ENCODE measurements around the gene PLAU. TPM values are rescaled to one million over a fixed set of nuclear protein-coding genes. Genes with fewer than 3 reads are reported as not detected.

Gene PLAU
- total and polyA plus RNA-seq, 2 experiments from 2014 or later, result 13.3 to 17.5 TPM

GRCh38 chr10:73899423-73899822, 11.5 kb upstream of the PLAU start:
- no peak overlapping the region; the same call in 1 of the 2 replicates for H3K27ac Mint-ChIP-seq
- peaks cover 6% of the 10 kb centered on the region for H3K27me3 Mint-ChIP-seq (ENCODE audit: insufficient read depth, low read depth, poor library complexity)
- no peaks in the 10 kb centered on the region for H3K36me3 Mint-ChIP-seq (ENCODE audit: low read depth)
- H3K9me3 Mint-ChIP-seq, result no peaks in the 10 kb centered on the region
- ATAC-seq, result no peak
- Histone ChIP-seq H3K79me2 (replicated peaks; ENCODE audit: insufficient read depth) (no peaks in the 10 kb centered on the region), H3K4me2 (no peak overlapping the region), H3K4me3 (no peak overlapping the region), H3K27ac (ENCODE audit: low read depth) (no peak overlapping the region), H3K27me3 (ENCODE audit: insufficient read depth) (no peaks in the 10 kb centered on the region), H2AFZ (no peak overlapping the region), H3F3A (replicated peaks; ENCODE audit: low read depth) (no peaks in the 10 kb centered on the region), H3K36me3 (ENCODE audit: insufficient read depth) (no peaks in the 10 kb centered on the region), H3K4me1 (ENCODE audit: insufficient read depth) (no peaks in the 10 kb centered on the region; the same call in 1 of the 2 replicates), H3K9me2 (ENCODE audit: insufficient read depth) (no peaks in the 10 kb centered on the region), H4K20me1 (replicated peaks; ENCODE audit: insufficient read depth) (no peaks in the 10 kb centered on the region)
- peaks cover 4% of the 10 kb centered on the region; the same call in 1 of the 3 replicates for H3K4me1 Mint-ChIP-seq
- H3K4me3 Mint-ChIP-seq, result no peak overlapping the region; the same call in 2 of the 3 replicates
- TF ChIP-seq NANOG (IDR thresholded peaks at IDR 0.05; ENCODE audit: borderline replicate concordance), result no peak
- no peak for TF ChIP-seq POLR2AphosphoS5 (IDR thresholded peaks at IDR 0.05; ENCODE audit: low read depth)
- TF ChIP-seq EZH2phosphoT487 (IDR thresholded peaks at IDR 0.05; ENCODE audit: unreplicated experiment), result no peak
- TF ChIP-seq, protein P1, sequence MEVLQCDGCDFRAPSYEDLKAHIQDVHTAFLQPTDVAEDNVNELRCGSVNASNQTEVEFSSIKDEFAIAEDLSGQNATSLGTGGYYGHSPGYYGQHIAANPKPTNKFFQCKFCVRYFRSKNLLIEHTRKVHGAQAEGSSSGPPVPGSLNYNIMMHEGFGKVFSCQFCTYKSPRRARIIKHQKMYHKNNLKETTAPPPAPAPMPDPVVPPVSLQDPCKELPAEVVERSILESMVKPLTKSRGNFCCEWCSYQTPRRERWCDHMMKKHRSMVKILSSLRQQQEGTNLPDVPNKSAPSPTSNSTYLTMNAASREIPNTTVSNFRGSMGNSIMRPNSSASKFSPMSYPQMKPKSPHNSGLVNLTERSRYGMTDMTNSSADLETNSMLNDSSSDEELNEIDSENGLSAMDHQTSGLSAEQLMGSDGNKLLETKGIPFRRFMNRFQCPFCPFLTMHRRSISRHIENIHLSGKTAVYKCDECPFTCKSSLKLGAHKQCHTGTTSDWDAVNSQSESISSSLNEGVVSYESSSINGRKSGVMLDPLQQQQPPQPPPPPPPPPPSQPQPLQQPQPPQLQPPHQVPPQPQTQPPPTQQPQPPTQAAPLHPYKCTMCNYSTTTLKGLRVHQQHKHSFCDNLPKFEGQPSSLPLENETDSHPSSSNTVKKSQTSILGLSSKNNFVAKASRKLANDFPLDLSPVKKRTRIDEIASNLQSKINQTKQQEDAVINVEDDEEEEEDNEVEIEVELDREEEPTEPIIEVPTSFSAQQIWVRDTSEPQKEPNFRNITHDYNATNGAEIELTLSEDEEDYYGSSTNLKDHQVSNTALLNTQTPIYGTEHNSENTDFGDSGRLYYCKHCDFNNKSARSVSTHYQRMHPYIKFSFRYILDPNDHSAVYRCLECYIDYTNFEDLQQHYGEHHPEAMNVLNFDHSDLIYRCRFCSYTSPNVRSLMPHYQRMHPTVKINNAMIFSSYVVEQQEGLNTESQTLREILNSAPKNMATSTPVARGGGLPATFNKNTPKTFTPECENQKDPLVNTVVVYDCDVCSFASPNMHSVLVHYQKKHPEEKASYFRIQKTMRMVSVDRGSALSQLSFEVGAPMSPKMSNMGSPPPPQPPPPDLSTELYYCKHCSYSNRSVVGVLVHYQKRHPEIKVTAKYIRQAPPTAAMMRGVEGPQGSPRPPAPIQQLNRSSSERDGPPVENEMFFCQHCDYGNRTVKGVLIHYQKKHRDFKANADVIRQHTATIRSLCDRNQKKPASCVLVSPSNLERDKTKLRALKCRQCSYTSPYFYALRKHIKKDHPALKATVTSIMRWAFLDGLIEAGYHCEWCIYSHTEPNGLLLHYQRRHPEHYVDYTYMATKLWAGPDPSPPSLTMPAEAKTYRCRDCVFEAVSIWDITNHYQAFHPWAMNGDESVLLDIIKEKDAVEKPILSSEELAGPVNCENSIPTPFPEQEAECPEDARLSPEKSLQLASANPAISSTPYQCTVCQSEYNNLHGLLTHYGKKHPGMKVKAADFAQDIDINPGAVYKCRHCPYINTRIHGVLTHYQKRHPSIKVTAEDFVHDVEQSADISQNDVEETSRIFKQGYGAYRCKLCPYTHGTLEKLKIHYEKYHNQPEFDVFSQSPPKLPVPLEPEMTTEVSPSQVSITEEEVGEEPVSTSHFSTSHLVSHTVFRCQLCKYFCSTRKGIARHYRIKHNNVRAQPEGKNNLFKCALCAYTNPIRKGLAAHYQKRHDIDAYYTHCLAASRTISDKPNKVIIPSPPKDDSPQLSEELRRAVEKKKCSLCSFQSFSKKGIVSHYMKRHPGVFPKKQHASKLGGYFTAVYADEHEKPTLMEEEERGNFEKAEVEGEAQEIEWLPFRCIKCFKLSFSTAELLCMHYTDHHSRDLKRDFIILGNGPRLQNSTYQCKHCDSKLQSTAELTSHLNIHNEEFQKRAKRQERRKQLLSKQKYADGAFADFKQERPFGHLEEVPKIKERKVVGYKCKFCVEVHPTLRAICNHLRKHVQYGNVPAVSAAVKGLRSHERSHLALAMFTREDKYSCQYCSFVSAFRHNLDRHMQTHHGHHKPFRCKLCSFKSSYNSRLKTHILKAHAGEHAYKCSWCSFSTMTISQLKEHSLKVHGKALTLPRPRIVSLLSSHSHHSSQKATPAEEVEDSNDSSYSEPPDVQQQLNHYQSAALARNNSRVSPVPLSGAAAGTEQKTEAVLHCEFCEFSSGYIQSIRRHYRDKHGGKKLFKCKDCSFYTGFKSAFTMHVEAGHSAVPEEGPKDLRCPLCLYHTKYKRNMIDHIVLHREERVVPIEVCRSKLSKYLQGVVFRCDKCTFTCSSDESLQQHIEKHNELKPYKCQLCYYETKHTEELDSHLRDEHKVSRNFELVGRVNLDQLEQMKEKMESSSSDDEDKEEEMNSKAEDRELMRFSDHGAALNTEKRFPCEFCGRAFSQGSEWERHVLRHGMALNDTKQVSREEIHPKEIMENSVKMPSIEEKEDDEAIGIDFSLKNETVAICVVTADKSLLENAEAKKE (CRISPR knock-in tag; IDR thresholded peaks at IDR 0.05), result no peak
- TF ChIP-seq CREB1 (CRISPR knock-in tag; IDR thresholded peaks at IDR 0.05; ENCODE audit: low read depth), result no peak
- no peak for TF ChIP-seq ZNF331 (CRISPR knock-in tag; IDR thresholded peaks at IDR 0.05; ENCODE audit: low read depth)
- TF ChIP-seq ZNF114 (CRISPR knock-in tag; IDR thresholded peaks at IDR 0.05), result no peak
- TF ChIP-seq JUNB (IDR thresholded peaks at IDR 0.05; ENCODE audit: unreplicated experiment), result no peak
- TF ChIP-seq, protein P2, sequence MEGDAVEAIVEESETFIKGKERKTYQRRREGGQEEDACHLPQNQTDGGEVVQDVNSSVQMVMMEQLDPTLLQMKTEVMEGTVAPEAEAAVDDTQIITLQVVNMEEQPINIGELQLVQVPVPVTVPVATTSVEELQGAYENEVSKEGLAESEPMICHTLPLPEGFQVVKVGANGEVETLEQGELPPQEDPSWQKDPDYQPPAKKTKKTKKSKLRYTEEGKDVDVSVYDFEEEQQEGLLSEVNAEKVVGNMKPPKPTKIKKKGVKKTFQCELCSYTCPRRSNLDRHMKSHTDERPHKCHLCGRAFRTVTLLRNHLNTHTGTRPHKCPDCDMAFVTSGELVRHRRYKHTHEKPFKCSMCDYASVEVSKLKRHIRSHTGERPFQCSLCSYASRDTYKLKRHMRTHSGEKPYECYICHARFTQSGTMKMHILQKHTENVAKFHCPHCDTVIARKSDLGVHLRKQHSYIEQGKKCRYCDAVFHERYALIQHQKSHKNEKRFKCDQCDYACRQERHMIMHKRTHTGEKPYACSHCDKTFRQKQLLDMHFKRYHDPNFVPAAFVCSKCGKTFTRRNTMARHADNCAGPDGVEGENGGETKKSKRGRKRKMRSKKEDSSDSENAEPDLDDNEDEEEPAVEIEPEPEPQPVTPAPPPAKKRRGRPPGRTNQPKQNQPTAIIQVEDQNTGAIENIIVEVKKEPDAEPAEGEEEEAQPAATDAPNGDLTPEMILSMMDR (conservative IDR thresholded peaks at IDR 0.05; ENCODE audit: low read depth in 2 of 2), result no peak
- no peak for TF ChIP-seq ETS1 (IDR thresholded peaks at IDR 0.05)
- no peak for DNase-seq (ENCODE audit: low spot score)
